Left lobe of liver (tissue), 2 donors: ENCODE measurements around the gene ZNF491. TPM values are rescaled to one million over a fixed set of nuclear protein-coding genes. Genes with fewer than 3 reads are reported as not detected.
"Not testable (repeated sequence)": the region's sequence is repeated elsewhere in the genome, so short reads cannot be mapped to it uniquely, and the experiment has no call there.

Experiments used
- ATAC-seq: fragments of 200-7000 bp; cut with Tn5 transposase; one replicate; pipeline ENCODE4 v1.9.1; 2020; ENCODE audit warnings: mild to moderate bottlenecking, moderate library complexity
- DNase-seq: peaks from one replicate; pipeline ENCODE4 v3.0.0-alpha.2; 2020; ENCODE audit warnings: low spot score
- total RNA-seq: library from RNA; stranded (reverse); gene quantifications from one replicate; pipeline ENCODE4 v1.2.1, GENCODE V29; 2021
- donor health status: DM: no; HTN: no; CAD: no; lungs with moderate emphysema.
- donor health status: DM: no; HTN: yes; CAD: no.

ZNF491 gene
- total RNA-seq, 1 donor from 2014 or later, result 1.3 TPM

GRCh38 chr19:11806354-11807098 lies 8.2 kb downstream of the ZNF491 start:
- ATAC-seq (no peak), DNase-seq (no peak)

DNA sequence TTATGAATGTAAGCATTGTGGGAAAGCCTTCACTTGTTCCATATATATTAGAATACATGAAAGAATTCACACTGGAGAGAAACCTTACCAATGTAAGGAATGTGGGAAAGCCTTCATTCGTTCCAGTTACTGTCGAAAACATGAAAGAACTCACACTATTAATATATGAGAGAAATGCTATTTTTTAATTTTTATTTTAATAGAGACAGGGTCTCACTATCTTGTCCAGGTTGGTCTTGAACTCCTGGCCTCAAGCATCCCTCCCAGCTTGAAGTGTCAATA lies 8.7 kb downstream of the ZNF491 start:
- ATAC-seq (no peak), DNase-seq (no peak)

- ATAC-seq (peak; percentile 49), DNase-seq (no peak)
Observed at GRCh38 chr19:11813703-11814028, 15.3 kb downstream of the ZNF491 start.

DNA sequence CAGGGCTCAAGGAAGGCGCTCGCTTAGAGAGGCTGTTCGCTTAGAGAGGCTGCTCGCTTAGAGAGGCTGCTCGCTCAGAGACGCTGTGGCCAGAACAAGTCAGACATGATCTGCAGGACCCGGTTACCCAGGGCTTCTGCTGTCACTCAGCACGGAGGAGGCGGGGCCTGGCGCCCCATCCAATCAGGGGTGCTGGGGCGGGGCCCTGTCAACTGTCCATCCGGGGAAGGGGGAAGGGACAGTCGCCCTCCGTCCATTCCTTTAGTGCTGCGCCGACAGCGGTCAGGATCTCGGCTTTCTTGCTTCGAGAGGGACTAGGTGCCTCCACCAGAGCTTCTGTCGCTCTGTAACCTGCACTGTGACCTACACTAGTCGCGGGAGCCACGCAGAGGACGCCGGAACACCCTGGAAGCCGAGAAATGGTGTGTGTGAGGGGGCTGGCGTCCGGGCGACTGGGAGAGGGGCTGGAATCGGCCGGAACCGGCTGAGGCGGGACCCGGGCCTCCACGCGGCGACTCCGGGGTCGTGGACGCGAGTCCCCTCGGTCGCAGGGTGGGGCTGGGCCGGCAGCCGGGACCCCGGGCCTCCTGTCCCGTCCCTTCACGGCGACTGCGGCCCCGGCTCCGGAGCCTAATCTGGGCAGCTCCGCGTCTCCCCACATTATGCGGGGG lies 15.8 kb downstream of the ZNF491 start, which contains the start of gene ZNF440:
ZNF440 (plus strand) TSS at position 245 of the 671 bp plus-strand sequence; CDS start at position 420, 175 bp downstream.
- ATAC-seq (peak; percentile 99), DNase-seq (peak; percentile 98)

DNA sequence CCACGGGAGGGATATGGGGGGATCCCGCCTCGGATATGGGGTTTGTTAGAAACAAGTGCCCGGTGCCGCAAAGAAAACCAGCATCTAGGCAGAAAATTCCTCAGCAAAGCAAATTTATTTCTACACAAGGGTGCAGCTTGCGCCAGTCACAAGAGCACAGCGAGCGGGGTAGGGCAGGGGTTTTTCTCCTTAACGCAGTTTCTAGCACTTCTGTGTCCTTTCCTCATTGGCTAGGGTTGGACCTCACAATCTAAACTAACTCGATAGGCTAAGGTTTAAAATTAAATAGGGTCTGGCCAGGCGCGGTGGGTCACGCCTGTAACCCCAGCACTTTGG lies 16.3 kb downstream of the ZNF491 start:
- peak; percentile 31 for ATAC-seq
- no peak for DNase-seq

DNA sequence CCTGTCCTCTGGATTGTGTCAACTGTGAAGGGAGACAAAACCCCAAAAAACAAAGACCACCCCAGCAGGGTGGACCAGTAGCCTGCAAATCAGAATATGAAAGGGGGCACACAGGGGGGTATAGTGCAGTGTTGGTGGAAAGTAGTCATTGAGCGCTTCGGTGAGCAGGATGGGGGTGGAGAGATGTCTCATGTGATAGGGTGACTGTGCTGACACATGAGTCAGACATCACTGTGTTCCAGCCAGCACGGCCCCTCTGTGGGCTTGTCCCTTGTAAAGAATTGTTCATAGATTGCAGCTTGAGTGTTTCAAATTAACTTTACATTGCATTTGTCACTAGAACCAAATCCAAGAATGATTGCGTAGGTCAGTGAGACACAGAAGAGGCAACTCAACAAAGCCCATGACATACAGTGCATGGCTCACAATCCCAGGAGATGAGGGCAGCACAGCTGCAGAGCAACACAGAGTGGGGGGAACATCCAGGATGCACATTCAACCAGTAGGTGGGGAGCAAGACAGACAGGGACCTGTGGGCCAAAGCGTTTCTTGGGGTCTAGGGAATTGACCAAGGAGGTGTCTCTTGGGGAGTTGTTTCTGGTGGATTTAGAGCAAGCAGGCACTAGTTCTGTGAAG lies 23.3 kb downstream of the ZNF491 start:
- ATAC-seq, result no peak
- DNase-seq, result no peak

DNA sequence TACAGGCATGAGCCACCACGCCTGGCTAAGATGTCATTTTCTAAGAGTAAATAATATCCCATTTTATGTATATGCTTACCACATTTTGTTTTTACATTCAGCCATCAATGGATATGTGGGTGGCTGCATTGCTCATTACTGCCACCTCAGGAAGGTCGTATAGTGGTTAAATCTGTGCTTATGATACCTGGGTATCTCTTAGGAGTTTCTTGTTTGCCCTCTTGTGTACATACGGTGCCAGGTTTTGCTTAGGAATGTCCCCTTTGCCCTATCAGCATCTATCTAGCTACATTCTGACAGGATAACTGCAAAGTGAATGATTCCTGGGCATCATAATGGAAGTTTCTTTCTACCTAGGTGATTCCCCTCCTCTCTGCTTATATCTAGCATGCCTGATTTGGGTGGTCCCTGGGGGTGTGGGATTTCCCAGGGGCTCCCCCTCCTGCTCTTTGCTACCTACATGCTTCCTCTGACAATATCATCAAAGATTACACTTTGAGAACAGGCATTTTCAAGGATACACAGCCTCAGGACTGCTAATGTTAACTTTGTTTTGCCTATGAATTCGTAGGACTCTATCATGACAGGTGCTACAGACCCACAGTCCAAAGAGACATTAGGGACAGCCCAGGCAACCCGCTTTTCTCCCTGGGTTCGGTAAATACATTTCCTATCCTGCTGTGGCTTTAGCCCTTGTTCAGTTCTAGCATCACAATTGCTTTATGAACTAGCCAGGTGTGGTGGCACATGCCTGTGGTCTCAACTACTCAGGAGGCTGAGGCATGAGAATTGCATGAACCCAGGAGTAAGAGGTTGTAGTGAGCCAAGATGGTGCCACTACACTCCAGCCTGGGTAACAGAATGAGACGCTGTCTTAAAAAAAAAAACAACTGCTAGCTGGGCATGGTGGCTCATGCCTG lies 30.9 kb downstream of the ZNF491 start:
- not testable (repeated sequence) for ATAC-seq, DNase-seq

DNA sequence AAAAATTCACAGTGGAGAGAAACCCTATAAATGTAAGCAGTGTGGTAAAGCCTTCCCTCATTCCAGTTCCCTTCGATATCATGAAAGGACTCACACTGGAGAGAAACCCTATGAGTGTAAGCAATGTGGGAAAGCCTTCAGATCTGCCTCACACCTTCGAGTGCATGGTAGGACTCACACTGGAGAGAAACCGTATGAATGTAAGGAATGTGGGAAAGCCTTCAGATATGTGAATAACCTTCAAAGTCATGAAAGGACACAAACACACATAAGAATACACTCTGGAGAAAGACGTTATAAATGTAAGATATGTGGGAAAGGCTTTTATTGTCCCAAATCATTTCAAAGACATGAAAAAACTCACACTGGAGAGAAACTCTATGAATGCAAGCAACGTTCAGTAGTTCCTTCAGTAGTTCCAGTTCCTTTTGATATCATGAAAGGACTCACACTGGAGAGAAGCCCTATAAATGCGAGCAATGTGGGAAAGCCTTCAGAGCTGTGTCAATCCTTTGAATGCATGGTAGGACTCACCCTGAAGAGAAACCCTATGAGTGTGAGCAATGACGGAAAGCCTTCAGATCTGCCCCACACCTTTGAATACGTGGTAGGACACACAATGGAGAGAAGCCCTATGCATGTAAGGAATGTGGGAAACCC lies 34.1 kb downstream of the ZNF491 start:
- no peak for DNase-seq
- ATAC-seq, result no peak

DNA sequence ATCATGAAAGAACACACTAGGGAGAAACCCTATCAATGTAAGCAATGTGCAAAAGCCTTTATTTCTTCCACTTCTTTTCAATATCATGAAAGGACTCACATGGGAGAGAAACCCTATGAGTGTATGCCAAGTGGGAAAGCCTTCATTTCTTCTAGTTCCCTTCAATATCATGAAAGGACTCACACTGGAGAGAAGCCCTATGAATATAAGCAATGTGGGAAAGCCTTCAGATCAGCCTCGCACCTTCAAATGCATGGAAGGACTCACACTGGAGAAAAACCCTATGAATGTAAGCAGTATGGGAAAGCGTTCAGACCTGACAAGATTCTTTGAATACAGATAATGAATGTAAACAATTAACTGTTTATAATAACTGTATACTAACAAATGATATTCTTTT lies 35.2 kb downstream of the ZNF491 start:
- no peak for DNase-seq
- ATAC-seq, result no peak

- not testable (repeated sequence) for ATAC-seq, DNase-seq
Observed at GRCh38 chr19:11835626-11836066, 37.3 kb downstream of the ZNF491 start.

- DNase-seq (no peak), ATAC-seq (no peak)
Observed at GRCh38 chr19:11843722-11844121, 45.4 kb downstream of the ZNF491 start.

- DNase-seq, ATAC-seq: not testable (repeated sequence)
Observed at GRCh38 chr19:11847615-11848014, 49.3 kb downstream of the ZNF491 start.

DNA sequence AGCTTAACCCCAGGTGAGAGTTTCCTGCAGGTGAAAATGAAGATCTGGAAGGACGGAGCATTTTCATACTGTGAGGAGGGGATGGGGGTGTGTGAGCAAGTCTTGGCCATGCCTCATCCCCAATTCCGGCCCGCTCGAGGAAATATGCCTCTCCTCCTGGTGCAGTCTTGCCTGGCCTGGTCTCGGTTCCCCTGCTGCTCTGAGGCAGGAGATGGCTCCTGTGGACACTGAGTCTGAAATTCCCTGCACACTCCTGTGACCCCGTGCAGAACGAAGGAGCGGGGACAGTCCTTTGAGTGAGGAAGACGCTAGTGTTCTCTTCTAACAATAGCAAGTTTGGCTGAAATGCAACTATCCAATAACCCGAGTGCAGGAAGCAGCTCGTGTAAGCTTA lies 49.9 kb downstream of the ZNF491 start:
- DNase-seq (no peak), ATAC-seq (no peak)

- ATAC-seq, result peak; percentile 93
- peak; percentile 72 for DNase-seq
Observed at GRCh38 chr19:11848594-11849469, 50.5 kb downstream of the ZNF491 start, which contains the start of gene ZNF439. Gene ZNF439, plus strand, starts transcription at chr19:11848726. Its CDS starts 142 bp downstream, at chr19:11848868.

DNA sequence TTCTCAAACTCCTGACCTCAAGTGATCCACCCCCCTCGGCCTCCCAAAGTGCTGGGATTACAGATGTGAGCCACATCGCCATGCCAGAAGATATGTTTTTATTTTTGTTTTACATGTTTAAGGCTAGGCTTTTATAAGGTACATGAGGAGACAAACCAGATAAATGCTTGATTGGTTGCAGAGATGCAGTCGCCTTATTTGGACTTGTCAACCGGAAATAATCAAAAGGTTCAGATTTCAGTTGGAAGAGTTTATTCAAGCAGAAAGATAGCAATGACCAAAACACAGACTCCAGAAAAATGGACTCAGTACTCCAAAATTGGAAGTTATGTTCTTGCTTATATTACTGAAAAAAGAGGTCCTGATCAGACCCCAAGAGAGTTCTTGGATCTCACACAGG lies 52.0 kb downstream of the ZNF491 start:
- DNase-seq, ATAC-seq: not testable (repeated sequence)

DNA sequence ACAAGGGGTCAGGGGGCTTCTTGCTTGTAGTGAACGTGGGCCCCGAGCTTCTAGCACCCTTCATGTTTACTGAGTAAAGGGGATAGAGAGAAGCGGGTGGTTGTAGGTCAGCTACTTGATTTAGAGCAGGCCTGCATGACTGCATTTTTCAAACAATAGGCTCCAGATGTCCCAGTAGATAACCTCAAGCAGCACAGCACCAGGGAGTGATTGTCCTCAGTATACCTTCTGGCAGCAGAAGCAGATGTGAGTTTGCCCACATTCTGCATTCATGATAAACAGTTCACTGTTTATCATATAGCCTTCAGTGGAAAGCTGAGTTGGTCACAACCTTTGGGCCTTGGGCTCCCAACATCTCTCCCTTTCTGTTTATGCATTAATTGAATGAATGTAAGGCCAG lies 55.0 kb downstream of the ZNF491 start:
- ATAC-seq, result no peak
- no peak for DNase-seq

DNA sequence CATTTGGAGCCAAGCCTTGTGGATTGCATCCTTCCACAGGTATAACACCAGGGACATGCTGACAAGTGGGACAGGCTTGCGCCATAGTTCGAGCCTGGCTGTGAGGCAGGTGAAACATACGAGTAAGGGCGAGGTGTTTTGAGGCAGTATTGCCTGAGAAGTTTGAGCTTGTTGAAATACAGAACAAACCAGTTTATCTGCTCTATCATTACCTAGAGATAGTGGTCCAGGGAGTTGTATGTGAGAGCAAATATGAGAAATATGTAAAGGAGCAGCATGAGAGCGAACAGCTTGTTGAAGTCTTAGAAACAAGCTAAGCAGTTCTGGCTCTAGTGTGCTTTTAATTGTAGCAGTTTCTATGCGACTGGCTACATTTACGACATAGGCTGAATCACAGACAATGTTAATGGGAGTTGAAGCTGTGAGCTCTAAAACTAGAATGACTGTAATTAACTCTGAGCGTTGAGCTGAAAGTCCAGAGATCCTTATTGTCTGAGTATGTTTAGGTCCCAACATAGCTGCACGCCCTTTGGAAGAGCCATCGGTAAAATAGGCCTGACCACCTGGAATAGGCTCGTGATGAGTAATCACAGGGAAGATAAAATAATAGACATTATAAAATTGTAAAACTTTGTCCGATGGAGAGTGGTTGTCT lies 58.4 kb downstream of the ZNF491 start:
- no peak for DNase-seq
- ATAC-seq, result no peak
